GM12878 (cell line): ENCODE data around the gene LRIT1. TPM values are rescaled to one million over a fixed set of nuclear protein-coding genes. Genes with fewer than 3 reads are reported as not detected.

Source experiments
- ATAC-seq: fragments of 200-7000 bp; cut with Tn5 transposase; 3 replicates; pipeline ENCODE4 v1.9.1; 2020; ENCODE audit warnings: mild to moderate bottlenecking, moderate library complexity
- BruUV-seq: library from RNA; stranded (reverse); fragments of 400-500 nt; replicated peaks from 2 replicates; lab custom pipeline; 2021; lab: Mats Ljungman, UMichigan
- CTCF ChIA-PET: fragments of 300-600 bp; sonication (Branson Sonifier 250); formaldehyde crosslinking; extraction: SDS; loops from one replicate; lab custom pipeline; 2021; ENCODE audit warnings: inconsistent platforms; lab: Yijun Ruan, JAX
- POLR2A ChIA-PET: fragments of 350-600 bp; formaldehyde crosslinking; extraction: SDS; loops from one replicate; lab custom pipeline; 2021; ENCODE audit warnings: inconsistent platforms; lab: Charles Lee
- RAD21 ChIA-PET: fragments of 300-600 bp; sonication (Branson Sonifier 250); formaldehyde crosslinking; loops from one replicate; lab custom pipeline; 2023; ENCODE audit warnings: antibody characterized with exemption; ENCODE audit not compliant: unreplicated experiment; lab: Charles Lee
- SMC1A ChIA-PET: fragments of 300-600 bp; sonication (Branson Sonifier 250); formaldehyde crosslinking; loops from one replicate; lab custom pipeline; 2023; ENCODE audit not compliant: unreplicated experiment, uncharacterized antibody; lab: Charles Lee
- DNase-seq: peaks from one replicate; pipeline ENCODE4 v3.0.0-alpha.2; 2011; ENCODE audit warnings: low read depth, low spot score
- FAIRE-seq: peaks from 3 replicates; lab custom pipeline; 2011; peaks lifted over from hg19 to GRCh38; lab: Jason Lieb, UNC
- H2AFZ ChIP-seq: 2 replicates; pipeline ENCODE4 v1.6.0; 2011; ENCODE audit warnings: low read depth, low read length, control low read depth; ENCODE audit not compliant: control insufficient read depth
- H3K27ac ChIP-seq: 2 replicates; pipeline ENCODE4 v1.5.1; 2011; ENCODE audit warnings: control low read depth; ENCODE audit not compliant: control insufficient read depth, insufficient read depth
- H3K27me3 ChIP-seq, 2 experiments: replicated peaks in 1 of 2; 2 replicates each; pipeline versions ENCODE4 v1.6.0 to v1.6.1; 2011; ENCODE audit warnings: low read length in 1 of 2; ENCODE audit not compliant: control insufficient read depth in 2 of 2, insufficient read depth in 2 of 2
- H3K36me3 ChIP-seq, 2 experiments: 2 replicates each; pipeline ENCODE4 v1.5.1; 2011; ENCODE audit warnings: low read length in 1 of 2; ENCODE audit not compliant: control insufficient read depth in 2 of 2, insufficient read depth in 2 of 2
- H3K4me1 ChIP-seq: 2 replicates; pipeline ENCODE4 v1.6.1; 2011; ENCODE audit warnings: mild to moderate bottlenecking, low read length, moderate library complexity, mixed read lengths; ENCODE audit not compliant: control insufficient read depth, insufficient read depth
- H3K4me2 ChIP-seq: 2 replicates; pipeline ENCODE4 v1.6.0; 2011; ENCODE audit warnings: control low read depth; ENCODE audit not compliant: control insufficient read depth, insufficient read depth
- H3K4me3 ChIP-seq: fragments of 200-600 bp; sonication (generic); 2 replicates; pipeline ENCODE4 v1.5.1; 2016
- H3K79me2 ChIP-seq: 2 replicates; pipeline ENCODE4 v1.6.0; 2011; ENCODE audit warnings: low read length; ENCODE audit not compliant: control insufficient read depth, insufficient read depth
- H3K9ac ChIP-seq: 2 replicates; pipeline ENCODE4 v1.8.0; 2011; ENCODE audit warnings: low read length, control low read depth, mixed read lengths; ENCODE audit not compliant: control insufficient read depth, insufficient read depth
- H3K9me3 ChIP-seq: replicated peaks from 3 replicates; pipeline ENCODE4 v1.5.1; 2011; ENCODE audit warnings: mild to moderate bottlenecking, low read length; ENCODE audit not compliant: control insufficient read depth, insufficient read depth
- H4K20me1 ChIP-seq: 2 replicates; pipeline ENCODE4 v1.6.0; 2011; ENCODE audit not compliant: control insufficient read depth, insufficient read depth
- ASH2L ChIP-seq: fragments of 300-600, 200-600 bp; sonication (generic); IDR thresholded peaks from 2 replicates; pipeline ENCODE4 v1.6.1; 2017; ENCODE audit warnings: low read depth, mild to moderate bottlenecking, borderline replicate concordance
- DPF2 ChIP-seq: fragments of 450-650 bp; IDR thresholded peaks from 2 replicates; pipeline ENCODE4 v1.6.1; 2017; ENCODE audit warnings: mild to moderate bottlenecking
- EZH2 ChIP-seq: IDR thresholded peaks from 2 replicates; pipeline ENCODE4 v1.6.1; 2012; ENCODE audit warnings: low read depth, mild to moderate bottlenecking, control low read depth, inconsistent platforms, low read length, borderline replicate concordance; ENCODE audit not compliant: control insufficient read depth
- IRF4 ChIP-seq: IDR thresholded peaks from 2 replicates; pipeline ENCODE4 v1.6.1; 2011; ENCODE audit warnings: low read depth, low read length
- SKIL ChIP-seq: fragments of 450-650 bp; IDR thresholded peaks from 2 replicates; pipeline ENCODE4 v1.6.1; 2017; ENCODE audit warnings: mild to moderate bottlenecking, low read depth, inconsistent platforms; ENCODE audit not compliant: poor library complexity, severe bottlenecking
- SMC3 ChIP-seq: IDR thresholded peaks from 2 replicates; pipeline ENCODE4 v1.6.1; 2011; ENCODE audit warnings: low read length, improper control_type of control experiment, borderline replicate concordance
- STAT3 ChIP-seq: IDR thresholded peaks from 2 replicates; pipeline ENCODE4 v1.6.1; 2011; ENCODE audit warnings: low read depth, low read length, improper control_type of control experiment
- TCF3 ChIP-seq: IDR thresholded peaks from 2 replicates; pipeline ENCODE4 v1.6.1; 2012; ENCODE audit warnings: low read depth, mild to moderate bottlenecking, low read length, borderline replicate concordance; ENCODE audit not compliant: insufficient read depth
- WGBS: methylation state at CpG from one replicate; pipeline ENCODE4 v1.1.6; 2016; ENCODE audit warnings: low lambda C conversion rate; ENCODE audit not compliant: insufficient replicate concordance, insufficient coverage; ENCODE audit errors: missing lambda C conversion rate; 5-methylcytosine and 5-hydroxymethylcytosine counted together
- in situ Hi-C: fragments of 300-500 bp; cut with MboI; formaldehyde crosslinking; loops from 9 replicates; pipeline ENCODE4 v1.14.3; 2018; ENCODE audit warnings: mixed read lengths
- intact Hi-C: fragments of 100-400 bp; cut with micrococcal nuclease; formaldehyde crosslinking; loops from one replicate; pipeline ENCODE4 v1.14.2; 2022; ENCODE audit not compliant: unreplicated experiment
- polyA plus RNA-seq, 11 experiments: library from polyadenylated mRNA; depleted of rRNA in 4 of 11; unstranded in 6 of 11; stranded (reverse) in 5 of 11; fragments of >200 nt; fragmentation: Nextera tagmentation in 4 of 11; fragmentation: Illumina TruSeq in 1 of 11; extraction: Ambion mirVana in 4 of 11; extraction: Trizol in 1 of 11; gene quantifications; 1 replicate in 1 of 11; 2 replicates in 10 of 11; pipeline versions ENCODE4 v1.2.1 to v1.2.3, GENCODE V29; 2011 to 2016; ENCODE audit warnings: inconsistent platforms in 2 of 11, missing spikeins in 2 of 11, low read depth in 1 of 11
- total RNA-seq, 4 experiments: library from RNA; depleted of rRNA in 3 of 4; stranded (reverse); fragments of >200 nt in 3 of 4; fragmentation: Illumina TruSeq in 1 of 4; extraction: Trizol in 1 of 4; gene quantifications; 2 replicates each; pipeline versions ENCODE4 v1.2.1 to v1.2.3, GENCODE V29; 2013 to 2021
- TF ChIP-seq, protein P1 (sequence below): fragments of 450-650 bp; IDR thresholded peaks from 2 replicates; pipeline ENCODE4 v1.6.1; 2017; ENCODE audit warnings: low read depth, mild to moderate bottlenecking, moderate library complexity

The LRIT1 gene
- total and polyA plus RNA-seq, 10 of the 15 experiments (the other 5 are each of a cell fraction or from before 2014, with no cell fraction given), result not detected

GRCh38 chr10:84248794-84249193 lies 7.4 kb upstream of the LRIT1 start (continued):
- TF ChIP-seq, protein P1, sequence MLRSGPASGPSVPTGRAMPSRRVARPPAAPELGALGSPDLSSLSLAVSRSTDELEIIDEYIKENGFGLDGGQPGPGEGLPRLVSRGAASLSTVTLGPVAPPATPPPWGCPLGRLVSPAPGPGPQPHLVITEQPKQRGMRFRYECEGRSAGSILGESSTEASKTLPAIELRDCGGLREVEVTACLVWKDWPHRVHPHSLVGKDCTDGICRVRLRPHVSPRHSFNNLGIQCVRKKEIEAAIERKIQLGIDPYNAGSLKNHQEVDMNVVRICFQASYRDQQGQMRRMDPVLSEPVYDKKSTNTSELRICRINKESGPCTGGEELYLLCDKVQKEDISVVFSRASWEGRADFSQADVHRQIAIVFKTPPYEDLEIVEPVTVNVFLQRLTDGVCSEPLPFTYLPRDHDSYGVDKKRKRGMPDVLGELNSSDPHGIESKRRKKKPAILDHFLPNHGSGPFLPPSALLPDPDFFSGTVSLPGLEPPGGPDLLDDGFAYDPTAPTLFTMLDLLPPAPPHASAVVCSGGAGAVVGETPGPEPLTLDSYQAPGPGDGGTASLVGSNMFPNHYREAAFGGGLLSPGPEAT, result no peak
- TF ChIP-seq SKIL, result no peak

GRCh38 chr10:84247496-84247895 lies 6.2 kb upstream of the LRIT1 start:
- Histone ChIP-seq H3K4me3 (no peak overlapping the region), H3K27me3 (peaks cover 0 to 4% of the 10 kb centered on the region in 2 experiments; a peak in 2 of 4 replicates), H3K4me2 (no peak overlapping the region), H3K79me2 (no peaks in the 10 kb centered on the region), H2AFZ (no peak overlapping the region), H3K27ac (no peak overlapping the region), H3K4me1 (no peaks in the 10 kb centered on the region), H3K9me3 (no peaks in the 10 kb centered on the region), H3K36me3 (no peaks in the 10 kb centered on the region), H4K20me1 (no peaks in the 10 kb centered on the region), H3K9ac (no peak overlapping the region)
- no TSS peak for BruUV-seq
- ChIA-PET SMC1A (no interaction called here), RAD21 (no interaction called here), CTCF (interaction anchor here (0.7 kb wide), 1 partner anchor 9 kb away, joined by 3 read pairs; no protein-coding TSS in a partner anchor), POLR2A (no interaction called here)
- intact Hi-C loops, result no loop called here
- in situ Hi-C loops, result no loop called here
- FAIRE-seq, result no peak
- TF ChIP-seq TCF3 (no peak), DPF2 (no peak), ASH2L (no peak), STAT3 (no peak), IRF4 (no peak), SMC3 (no peak), EZH2 (no peak)
- DNase-seq, result no peak
- no peak for ATAC-seq
- WGBS, result 29% methylated on average over 6 of the region's 6 CpGs
